NOMO-1 treated with dmso at 0.1 percent for 144 hours (cell line): ENCODE measurements around the gene FAM53B.
"Not testable (repeated sequence)": the region's sequence is repeated elsewhere in the genome, so short reads cannot be mapped to it uniquely, and the experiment has no call there.

Experiments
- DNase-seq: peaks from one replicate; lab custom pipeline; 2025; ENCODE audit not compliant: unreplicated experiment; lab: John Stamatoyannopoulos, UW

The FAM53B gene

DNA sequence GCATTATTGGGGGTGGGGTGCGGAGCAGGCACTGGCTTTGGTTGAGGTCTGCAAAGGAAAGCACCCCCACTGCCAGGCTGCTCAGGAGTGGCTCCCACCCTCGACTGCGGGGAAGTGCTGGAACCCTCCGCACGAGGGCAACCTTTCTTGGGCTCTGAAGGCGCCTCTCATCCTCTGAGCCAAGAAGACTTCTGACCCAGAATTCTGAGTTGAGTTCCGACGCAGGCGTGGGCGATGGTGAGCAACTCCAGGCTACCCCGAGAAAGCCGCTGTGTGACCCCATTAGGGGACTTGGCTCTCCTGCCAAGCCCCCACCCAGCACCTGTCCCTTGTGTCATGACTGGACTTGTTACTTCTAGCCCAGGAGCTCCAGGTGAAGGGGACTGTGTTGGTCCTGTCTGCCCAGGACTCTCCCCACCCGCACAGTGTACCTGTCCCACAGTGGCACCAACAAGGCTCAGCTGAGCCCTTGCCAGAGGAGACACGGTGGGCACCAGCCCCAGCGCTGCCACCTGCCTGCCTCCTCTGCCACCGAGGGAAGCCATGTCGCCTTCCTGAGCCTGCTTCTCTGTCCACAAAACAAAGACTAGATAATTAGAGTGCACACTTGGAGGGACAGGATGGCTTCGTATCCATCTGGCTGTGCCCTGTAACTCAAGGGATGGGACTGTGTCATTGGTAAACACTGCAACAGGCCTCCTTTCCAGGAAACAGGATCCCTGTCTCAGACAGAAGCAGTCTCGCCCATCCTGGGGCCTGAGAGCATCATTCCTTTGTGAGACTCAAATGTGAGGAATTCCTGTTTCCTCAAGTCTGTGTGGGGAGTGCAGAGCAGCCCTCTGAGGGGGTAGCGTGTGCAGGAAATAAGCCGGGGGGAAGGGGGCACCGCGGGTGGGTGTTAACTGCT, 153.7 kb downstream of the FAM53B start:
- no peak for DNase-seq

DNA sequence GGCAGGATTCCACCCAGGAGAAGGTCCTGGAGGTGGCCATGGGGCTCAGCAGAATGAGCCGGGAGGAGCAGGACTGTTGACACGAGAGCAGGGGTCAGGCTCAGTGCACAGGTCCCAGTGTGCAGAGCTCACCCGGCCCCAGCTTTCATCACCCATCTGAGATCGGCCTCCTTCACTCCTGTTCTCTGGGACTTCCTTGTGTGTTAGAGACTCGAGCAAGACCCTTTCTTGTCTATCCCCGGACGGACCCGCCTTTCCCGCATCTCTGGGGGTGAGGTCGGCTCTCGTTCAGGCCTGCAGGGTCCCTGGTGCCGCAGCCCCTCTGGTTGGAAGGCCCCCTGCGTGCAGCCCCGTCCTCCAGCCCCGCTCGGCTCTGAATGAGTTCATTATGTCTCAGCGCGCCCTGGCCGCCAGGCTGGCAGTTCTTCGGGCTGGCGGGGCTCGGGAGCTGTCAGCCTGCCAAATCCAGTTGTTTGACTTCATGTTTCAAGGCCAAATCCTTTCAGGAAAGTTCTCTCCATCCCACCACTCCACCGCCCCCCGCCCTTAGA, 154.6 kb downstream of the FAM53B start:
- no peak for DNase-seq

GRCh38 chr10:124588736-124589490, 155.3 kb downstream of the FAM53B start:
- peak; percentile 30 for DNase-seq

GRCh38 chr10:124588341-124588735, 155.8 kb downstream of the FAM53B start:
- DNase-seq, result not testable (repeated sequence)

DNA sequence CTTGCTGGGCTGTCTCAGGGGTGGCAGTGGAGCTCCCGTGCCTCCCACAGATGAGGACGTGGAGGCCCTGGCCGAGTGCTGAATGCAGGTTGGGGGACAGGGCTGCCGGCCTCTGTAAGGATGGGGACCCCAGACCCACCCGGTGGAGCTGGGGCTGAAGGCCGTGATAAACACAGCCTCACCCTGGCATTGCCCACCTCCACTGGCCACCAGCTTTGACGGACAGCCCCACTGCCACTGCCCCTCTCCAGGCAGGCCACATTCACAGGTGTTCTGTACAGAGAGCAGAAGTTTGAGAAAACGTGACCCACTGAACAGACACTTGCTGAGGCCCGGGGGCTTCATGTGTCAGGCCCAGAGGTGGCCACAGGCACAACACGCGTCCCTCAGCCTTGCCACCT, 156.4 kb downstream of the FAM53B start:
- no peak for DNase-seq

DNA sequence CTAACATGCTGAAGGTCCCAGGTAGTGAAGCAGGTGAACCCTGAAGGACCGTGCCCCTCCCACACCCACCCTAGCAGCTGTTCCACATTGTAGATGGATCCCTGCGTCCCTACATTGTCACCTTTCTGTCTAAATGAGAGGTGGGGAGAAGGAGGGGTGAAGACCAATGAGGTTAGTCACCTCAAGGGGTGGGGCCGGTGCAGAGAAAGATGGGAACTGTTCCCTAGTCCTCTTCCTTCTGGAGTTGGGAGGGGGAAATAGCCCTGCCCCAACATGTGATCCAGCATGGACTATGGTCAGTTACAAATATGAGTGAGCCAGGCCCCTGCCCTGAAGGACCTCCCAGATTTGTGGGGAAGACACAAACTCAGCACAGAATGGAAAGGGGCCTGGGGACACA, 158.0 kb downstream of the FAM53B start:
- DNase-seq, result no peak

DNA sequence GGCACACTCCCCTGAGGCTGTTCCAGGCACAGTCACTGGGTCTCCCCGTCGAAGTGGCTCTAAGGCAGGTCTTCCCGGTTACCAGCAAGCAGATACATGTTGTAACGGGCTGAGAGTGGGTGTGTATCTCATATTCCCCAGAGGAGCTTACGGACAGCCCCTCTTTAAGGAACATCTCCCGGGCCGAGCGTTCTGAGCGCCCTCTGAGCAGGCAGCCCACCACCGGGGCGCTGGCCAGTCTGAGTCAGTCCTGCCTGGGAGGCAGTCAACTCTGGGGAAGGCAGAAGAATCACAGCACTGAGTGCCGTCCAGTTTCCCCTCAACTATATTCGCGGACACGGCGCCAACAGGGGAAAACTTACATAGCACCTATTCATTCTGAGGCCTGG, 165.2 kb downstream of the FAM53B start:
- DNase-seq, result no peak

GRCh38 chr10:124578231-124579010, 165.8 kb downstream of the FAM53B start:
- DNase-seq, result no peak

GRCh38 chr10:124577651-124578050, 166.5 kb downstream of the FAM53B start:
- DNase-seq, result no peak

- no peak for DNase-seq
These were observed 167.4 kb downstream of the FAM53B start for GRCh38 chr10:124576526-124577420.

- no peak for DNase-seq
These were observed 168.8 kb downstream of the FAM53B start for GRCh38 chr10:124575107-124576035.

DNA sequence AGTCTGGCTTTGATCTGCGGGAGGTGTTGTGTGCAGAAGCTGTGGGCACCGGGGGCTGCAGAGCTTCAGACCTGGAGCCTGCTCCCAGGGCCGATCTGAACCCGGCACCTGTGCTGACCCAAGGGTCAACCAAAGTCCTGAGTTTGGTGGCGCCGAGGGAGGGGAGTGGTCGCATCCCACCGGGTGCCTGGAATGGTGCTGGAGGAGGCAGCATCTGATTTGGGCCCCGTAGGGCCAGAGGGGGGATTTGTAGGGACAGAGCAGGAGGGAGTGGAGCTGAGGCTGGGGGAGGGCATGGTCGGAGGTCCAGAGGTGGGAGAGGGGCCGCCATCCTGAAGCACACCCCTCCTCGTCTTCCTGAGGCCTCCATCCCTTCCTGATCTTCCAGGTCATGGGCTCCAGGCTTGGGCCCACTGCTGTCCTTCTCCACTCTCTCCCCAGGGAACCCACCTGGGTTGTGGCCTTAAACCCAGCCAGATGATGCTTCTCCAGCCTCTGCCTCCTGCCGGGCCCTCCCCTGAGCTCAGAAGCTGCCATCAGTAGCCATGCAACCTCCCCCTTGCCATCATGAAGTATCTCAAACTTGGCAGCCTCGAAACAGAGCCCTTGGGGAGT, 169.6 kb downstream of the FAM53B start:
- DNase-seq, result no peak

GRCh38 chr10:124573726-124574455, 170.3 kb downstream of the FAM53B start:
- DNase-seq, result no peak

GRCh38 chr10:124572751-124573150, 171.4 kb downstream of the FAM53B start:
- DNase-seq, result no peak

- no peak for DNase-seq
These were observed 173.5 kb downstream of the FAM53B start for GRCh38 chr10:124570646-124571045.

DNA sequence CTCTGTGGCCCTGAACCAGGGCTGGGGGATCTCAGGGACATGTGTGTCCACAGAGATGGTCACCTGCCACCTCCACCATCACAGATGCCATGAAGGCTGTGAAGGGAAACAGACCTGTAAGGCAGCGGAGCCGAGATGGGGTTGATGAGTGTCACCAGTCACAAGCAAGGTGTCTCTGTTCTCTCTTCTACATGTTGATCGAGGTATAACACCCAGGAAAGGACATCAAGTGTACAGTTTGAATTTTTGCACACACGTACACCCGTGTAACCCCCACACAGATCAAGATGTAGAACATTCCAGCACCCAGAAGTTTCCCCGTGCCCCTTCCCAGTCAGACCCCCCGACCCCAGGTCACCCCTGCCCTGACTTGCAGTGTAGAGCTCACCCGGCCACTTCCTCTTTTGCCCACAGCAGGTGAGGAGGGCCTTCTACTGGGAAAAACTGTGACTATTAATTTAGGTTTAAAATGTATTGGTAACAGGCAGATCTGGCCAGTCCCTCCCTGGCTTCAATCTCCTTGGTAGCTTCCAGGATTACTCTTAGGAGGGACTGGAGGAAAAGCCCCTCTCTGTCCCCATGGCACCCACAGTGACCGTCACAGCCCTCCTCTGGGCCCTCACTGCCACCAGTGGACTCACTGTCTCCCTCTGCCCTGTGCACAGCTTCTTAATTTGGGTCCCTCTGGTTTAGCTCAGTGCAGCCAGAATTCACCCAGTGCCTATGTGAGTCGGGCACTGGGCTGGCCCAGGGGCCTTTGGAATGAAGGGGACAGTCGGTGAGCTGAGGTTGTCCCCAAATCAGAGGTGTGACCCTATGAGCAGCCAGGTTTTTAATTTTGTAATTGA, 174.3 kb downstream of the FAM53B start:
- DNase-seq, result no peak
